GM13976 (cell line): ENCODE data around the gene ADAMTS9.

Source experiments
- DNase-seq: peaks from one replicate; pipeline ENCODE4 v3.0.0; 2012; ENCODE audit warnings: low spot score
- in situ Hi-C: fragments of 300-500 bp; cut with MboI; formaldehyde crosslinking; loops from one replicate; pipeline ENCODE4 v1.12.0; 2022; ENCODE audit warnings: low sequenced_read_pairs, mixed read lengths, inconsistent platforms; ENCODE audit not compliant: unreplicated experiment
- TF ChIP-seq, protein P1 (sequence below): IDR thresholded peaks from 2 replicates; pipeline ENCODE4 v1.5.1; 2012; ENCODE audit warnings: borderline replicate concordance, mild to moderate bottlenecking; ENCODE audit not compliant: insufficient read depth; ENCODE audit errors: extremely low read depth, missing control alignments, control extremely low read depth

The ADAMTS9 gene

GRCh38 chr3:64658001-64658400 is 29.8 kb downstream of the ADAMTS9 start:
- in situ Hi-C loops, result no loop called here
- DNase-seq, result no peak
- TF ChIP-seq, protein P1, sequence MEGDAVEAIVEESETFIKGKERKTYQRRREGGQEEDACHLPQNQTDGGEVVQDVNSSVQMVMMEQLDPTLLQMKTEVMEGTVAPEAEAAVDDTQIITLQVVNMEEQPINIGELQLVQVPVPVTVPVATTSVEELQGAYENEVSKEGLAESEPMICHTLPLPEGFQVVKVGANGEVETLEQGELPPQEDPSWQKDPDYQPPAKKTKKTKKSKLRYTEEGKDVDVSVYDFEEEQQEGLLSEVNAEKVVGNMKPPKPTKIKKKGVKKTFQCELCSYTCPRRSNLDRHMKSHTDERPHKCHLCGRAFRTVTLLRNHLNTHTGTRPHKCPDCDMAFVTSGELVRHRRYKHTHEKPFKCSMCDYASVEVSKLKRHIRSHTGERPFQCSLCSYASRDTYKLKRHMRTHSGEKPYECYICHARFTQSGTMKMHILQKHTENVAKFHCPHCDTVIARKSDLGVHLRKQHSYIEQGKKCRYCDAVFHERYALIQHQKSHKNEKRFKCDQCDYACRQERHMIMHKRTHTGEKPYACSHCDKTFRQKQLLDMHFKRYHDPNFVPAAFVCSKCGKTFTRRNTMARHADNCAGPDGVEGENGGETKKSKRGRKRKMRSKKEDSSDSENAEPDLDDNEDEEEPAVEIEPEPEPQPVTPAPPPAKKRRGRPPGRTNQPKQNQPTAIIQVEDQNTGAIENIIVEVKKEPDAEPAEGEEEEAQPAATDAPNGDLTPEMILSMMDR, result no peak

- DNase-seq, result no peak
- in situ Hi-C loops, result no loop called here
- TF ChIP-seq, protein P1, result no peak
These were observed 31.3 kb downstream of the ADAMTS9 start for GRCh38 chr3:64656544-64656943.

GRCh38 chr3:64655160-64655559 is 32.6 kb downstream of the ADAMTS9 start:
- no peak for DNase-seq
- TF ChIP-seq, protein P1, result no peak
- in situ Hi-C loops, result no loop called here

DNA sequence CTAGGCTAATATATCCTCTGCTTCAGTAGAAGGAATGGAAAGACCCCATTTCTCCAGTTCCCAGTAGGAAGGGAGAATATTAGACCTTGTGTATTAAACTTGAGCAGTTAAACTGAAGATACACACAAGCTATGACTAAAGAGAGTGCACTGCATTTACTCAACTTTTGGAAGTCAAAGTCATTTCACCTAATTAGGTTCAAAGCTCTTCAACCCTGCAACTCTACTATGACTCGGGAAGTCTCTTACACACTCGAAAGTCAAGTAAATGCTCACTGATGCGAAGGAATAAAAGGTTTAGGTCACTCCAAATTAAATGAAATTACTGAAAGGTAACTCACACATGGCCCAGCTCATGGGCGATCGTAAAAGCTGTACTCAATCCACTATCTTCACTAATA is 33.8 kb downstream of the ADAMTS9 start:
- DNase-seq, result no peak
- TF ChIP-seq, protein P1, result no peak
- in situ Hi-C loops, result no loop called here

- no peak for DNase-seq
- in situ Hi-C loops, result no loop called here
These were observed 34.7 kb downstream of the ADAMTS9 start for GRCh38 chr3:64653101-64653500.

DNA sequence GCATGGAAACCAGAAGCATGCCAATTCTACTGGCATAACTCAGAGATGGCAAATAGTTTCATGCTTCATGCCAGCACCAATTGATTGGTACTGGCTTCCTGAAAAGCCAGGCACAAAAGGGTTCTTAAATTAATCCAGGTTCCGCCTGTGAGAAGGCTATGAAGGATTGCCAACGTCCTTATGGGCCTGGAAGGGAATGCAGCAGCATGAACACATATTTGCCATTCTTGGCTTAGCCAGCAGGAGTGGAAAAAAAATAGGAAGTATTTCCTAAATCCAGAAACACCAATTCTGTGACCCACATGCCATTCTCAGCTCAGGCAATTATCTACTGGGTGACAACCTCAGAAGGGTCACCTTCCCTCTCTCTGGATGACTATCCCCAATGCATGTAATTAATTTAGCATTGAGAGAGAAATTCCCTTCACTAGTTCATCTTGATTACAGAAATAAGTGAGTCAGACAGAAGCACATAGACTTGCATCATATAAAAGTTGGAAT is 36.0 kb downstream of the ADAMTS9 start:
- in situ Hi-C loops, result no loop called here
- no peak for DNase-seq
- TF ChIP-seq, protein P1, result no peak

More at GRCh38 chr3:64653101-64653500, 34.7 kb downstream of the ADAMTS9 start:
- TF ChIP-seq, protein P1, result no peak

DNA sequence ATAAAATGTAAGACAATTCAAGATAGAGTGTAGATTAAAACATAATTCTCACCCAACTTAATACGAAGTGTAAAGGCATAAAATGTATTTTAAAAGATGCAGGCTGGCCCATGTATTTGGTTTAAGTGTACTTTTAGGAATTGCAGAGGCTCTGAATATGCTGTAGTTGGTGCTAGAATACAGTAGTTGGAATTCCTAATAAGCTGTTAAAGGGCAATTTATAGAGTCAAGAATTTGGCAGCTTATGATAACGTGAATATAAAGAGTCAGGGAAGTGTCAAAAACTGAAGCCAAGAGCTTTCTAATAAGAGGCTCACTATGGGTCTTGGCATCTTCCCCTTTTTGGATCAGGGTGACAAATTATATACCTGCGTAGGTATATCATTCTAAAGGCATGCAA is 36.5 kb downstream of the ADAMTS9 start:
- no peak for DNase-seq
- in situ Hi-C loops, result no loop called here
- TF ChIP-seq, protein P1, result no peak
